Tibial nerve (tissue), 4 donors: ENCODE data around the gene B4GALT2. TPM values are rescaled to one million over a fixed set of nuclear protein-coding genes. Genes with fewer than 3 reads are reported as not detected.

ENCODE experiments used
- DNase-seq, 2 donors: peaks; one replicate each; pipeline ENCODE4 v3.0.0-alpha.2; 2019; ENCODE audit warnings: low spot score in 2 of 2
- H3K27ac ChIP-seq, 4 donors: fragments of 200-600 bp; sonication (generic) in 3 of 4; one replicate each; pipeline ENCODE4 v1.5.1; 2017 to 2019; ENCODE audit warnings: mild to moderate bottlenecking in 1 of 4
- H3K27me3 ChIP-seq, 2 donors: fragments of 200-600 bp; sonication (generic) in 1 of 2; one replicate each; pipeline versions ENCODE4 v1.5.1 to v1.6.0; 2017 to 2019
- H3K36me3 ChIP-seq, 3 donors: fragments of 200-600 bp; sonication (generic); one replicate each; pipeline ENCODE4 v1.5.1; 2018 to 2019
- H3K4me1 ChIP-seq, 4 donors: fragments of 200-600 bp; sonication (generic) in 3 of 4; one replicate each; pipeline ENCODE4 v1.5.1; 2017 to 2019
- H3K4me3 ChIP-seq, 4 donors: fragments of 200-600 bp; sonication (generic) in 3 of 4; one replicate each; pipeline ENCODE4 v1.5.1; 2017 to 2019; ENCODE audit warnings: mild to moderate bottlenecking in 1 of 4, moderate library complexity in 1 of 4
- H3K9me3 ChIP-seq, 4 donors: fragments of 200-600 bp; sonication (generic) in 3 of 4; one replicate each; pipeline ENCODE4 v1.5.1; 2017 to 2019
- EP300 ChIP-seq, 2 donors: sonication (generic); formaldehyde crosslinking; IDR thresholded peaks; one replicate each; pipeline ENCODE4 v1.6.1; 2017; ENCODE audit warnings: antibody characterized with exemption in 2 of 2, mild to moderate bottlenecking in 1 of 2
- POLR2A ChIP-seq, 2 donors: fragments of 450-650 bp; IDR thresholded peaks; one replicate each; pipeline ENCODE4 v1.6.1; 2017; ENCODE audit warnings: antibody characterized with exemption in 2 of 2, mild to moderate bottlenecking in 2 of 2, moderate library complexity in 2 of 2
- WGBS, 2 donors: methylation state at CpG; one replicate each; pipeline ENCODE4 v1.1.5; 2018; 5-methylcytosine and 5-hydroxymethylcytosine counted together
- total RNA-seq, 4 donors: library from RNA; depleted of rRNA; stranded (reverse); fragments of >200 nt; gene quantifications; one replicate each; pipeline ENCODE4 v1.1.0, GENCODE V29; 2016
- TF ChIP-seq, protein P1 (sequence below), 5 experiments: fragments of 200-600 bp in 3 of 5; fragments of 450-650 bp in 2 of 5; sonication (generic) in 3 of 5; IDR thresholded peaks; one replicate each; pipeline ENCODE4 v1.5.1; 2016 to 2019; ENCODE audit warnings: antibody characterized with exemption in 5 of 5, mild to moderate bottlenecking in 3 of 5, moderate library complexity in 2 of 5

B4GALT2 gene
- total RNA-seq, 4 donors from 2014 or later: 15.5 to 49.8 (median 21.1) TPM

DNA sequence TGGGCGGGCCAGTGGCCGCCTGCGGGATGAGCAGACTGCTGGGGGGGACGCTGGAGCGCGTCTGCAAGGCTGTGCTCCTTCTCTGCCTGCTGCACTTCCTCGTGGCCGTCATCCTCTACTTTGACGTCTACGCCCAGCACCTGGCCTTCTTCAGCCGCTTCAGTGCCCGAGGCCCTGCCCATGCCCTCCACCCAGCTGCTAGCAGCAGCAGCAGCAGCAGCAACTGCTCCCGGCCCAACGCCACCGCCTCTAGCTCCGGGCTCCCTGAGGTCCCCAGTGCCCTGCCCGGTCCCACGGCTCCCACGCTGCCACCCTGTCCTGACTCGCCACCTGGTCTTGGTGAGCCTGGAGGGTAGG, 2.1 kb downstream of the B4GALT2 start:
- H3K27me3 ChIP-seq: no peaks in the 10 kb centered on the region
- peak overlapping the region in 1 of 4 donors; percentile 81 for H3K27ac ChIP-seq
- peaks cover 0 to 63% (median 19%) of the 10 kb centered on the region in 4 donors for H3K4me1 ChIP-seq
- H3K36me3 ChIP-seq: peaks cover 0 to 64% (median 0%) of the 10 kb centered on the region in 3 donors
- H3K9me3 ChIP-seq: no peaks in the 10 kb centered on the region
- WGBS, 2 donors: 87 to 90% methylated on average over 16 to 20 of the region's 20 CpGs
- TF ChIP-seq POLR2A (IDR thresholded peaks at IDR 0.05): no peak
- TF ChIP-seq, protein P1, sequence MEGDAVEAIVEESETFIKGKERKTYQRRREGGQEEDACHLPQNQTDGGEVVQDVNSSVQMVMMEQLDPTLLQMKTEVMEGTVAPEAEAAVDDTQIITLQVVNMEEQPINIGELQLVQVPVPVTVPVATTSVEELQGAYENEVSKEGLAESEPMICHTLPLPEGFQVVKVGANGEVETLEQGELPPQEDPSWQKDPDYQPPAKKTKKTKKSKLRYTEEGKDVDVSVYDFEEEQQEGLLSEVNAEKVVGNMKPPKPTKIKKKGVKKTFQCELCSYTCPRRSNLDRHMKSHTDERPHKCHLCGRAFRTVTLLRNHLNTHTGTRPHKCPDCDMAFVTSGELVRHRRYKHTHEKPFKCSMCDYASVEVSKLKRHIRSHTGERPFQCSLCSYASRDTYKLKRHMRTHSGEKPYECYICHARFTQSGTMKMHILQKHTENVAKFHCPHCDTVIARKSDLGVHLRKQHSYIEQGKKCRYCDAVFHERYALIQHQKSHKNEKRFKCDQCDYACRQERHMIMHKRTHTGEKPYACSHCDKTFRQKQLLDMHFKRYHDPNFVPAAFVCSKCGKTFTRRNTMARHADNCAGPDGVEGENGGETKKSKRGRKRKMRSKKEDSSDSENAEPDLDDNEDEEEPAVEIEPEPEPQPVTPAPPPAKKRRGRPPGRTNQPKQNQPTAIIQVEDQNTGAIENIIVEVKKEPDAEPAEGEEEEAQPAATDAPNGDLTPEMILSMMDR (IDR thresholded peaks at IDR 0.05): no peak
- TF ChIP-seq EP300 (IDR thresholded peaks at IDR 0.05): no peak
- no peak overlapping the region for H3K4me3 ChIP-seq
- no peak for DNase-seq

DNA sequence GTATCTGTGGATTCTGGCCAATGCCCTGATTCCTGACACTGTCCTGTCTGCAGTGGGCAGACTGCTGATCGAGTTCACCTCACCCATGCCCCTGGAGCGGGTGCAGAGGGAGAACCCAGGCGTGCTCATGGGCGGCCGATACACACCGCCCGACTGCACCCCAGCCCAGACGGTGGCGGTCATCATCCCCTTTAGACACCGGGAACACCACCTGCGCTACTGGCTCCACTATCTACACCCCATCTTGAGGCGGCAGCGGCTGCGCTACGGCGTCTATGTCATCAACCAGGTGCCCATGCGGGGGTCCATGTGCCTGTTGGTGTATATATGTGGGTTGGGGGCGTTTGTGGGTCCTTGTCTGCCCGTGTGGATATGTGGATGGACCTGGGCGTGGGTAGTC, 2.6 kb downstream of the B4GALT2 start:
- Histone ChIP-seq H3K4me1 (peaks cover 0 to 58% (median 15%) of the 10 kb centered on the region in 4 donors), H3K4me3 (no peak overlapping the region), H3K27ac (no peak overlapping the region), H3K36me3 (peaks cover 0 to 63% (median 0%) of the 10 kb centered on the region in 3 donors), H3K9me3 (no peaks in the 10 kb centered on the region), H3K27me3 (no peaks in the 10 kb centered on the region)
- TF ChIP-seq, protein P1 (IDR thresholded peaks at IDR 0.05): no peak
- TF ChIP-seq POLR2A (IDR thresholded peaks at IDR 0.05): no peak
- no peak for DNase-seq
- WGBS, 2 donors: 94 to 98% methylated on average over 20 of the region's 20 CpGs

DNA sequence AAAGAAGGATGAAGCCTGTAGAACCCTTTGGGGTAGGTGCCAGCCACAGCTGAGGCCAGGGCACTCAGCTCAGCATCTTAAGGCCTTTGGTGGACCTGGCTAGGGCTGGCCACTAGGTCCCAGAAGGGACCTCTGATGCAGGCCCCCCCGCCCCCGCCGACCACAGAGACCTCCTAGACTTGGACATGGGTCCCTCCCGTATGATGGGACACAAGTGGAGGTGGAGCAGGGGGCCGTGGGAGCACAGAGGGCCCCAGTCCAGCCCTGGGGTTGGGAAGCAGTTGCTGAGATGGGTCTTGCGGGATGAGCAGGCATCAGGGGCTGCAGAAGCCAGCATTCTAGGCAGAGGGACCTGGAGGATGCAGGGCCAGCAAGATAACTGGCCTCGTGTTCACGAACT, 3.2 kb downstream of the B4GALT2 start:
- WGBS, 2 donors: 86% methylated on average over 5 to 7 of the region's 8 CpGs
- H3K4me3 ChIP-seq: no peak overlapping the region
- no peaks in the 10 kb centered on the region for H3K27me3 ChIP-seq
- TF ChIP-seq, protein P1 (IDR thresholded peaks at IDR 0.05): no peak
- no peak for TF ChIP-seq POLR2A (IDR thresholded peaks at IDR 0.05)
- TF ChIP-seq EP300 (IDR thresholded peaks at IDR 0.05): no peak
- no peak overlapping the region for H3K27ac ChIP-seq
- peaks cover 0 to 62% (median 0%) of the 10 kb centered on the region in 3 donors for H3K36me3 ChIP-seq
- DNase-seq: no peak
- no peaks in the 10 kb centered on the region for H3K9me3 ChIP-seq
- H3K4me1 ChIP-seq: peaks cover 0 to 52% (median 11%) of the 10 kb centered on the region in 4 donors

DNA sequence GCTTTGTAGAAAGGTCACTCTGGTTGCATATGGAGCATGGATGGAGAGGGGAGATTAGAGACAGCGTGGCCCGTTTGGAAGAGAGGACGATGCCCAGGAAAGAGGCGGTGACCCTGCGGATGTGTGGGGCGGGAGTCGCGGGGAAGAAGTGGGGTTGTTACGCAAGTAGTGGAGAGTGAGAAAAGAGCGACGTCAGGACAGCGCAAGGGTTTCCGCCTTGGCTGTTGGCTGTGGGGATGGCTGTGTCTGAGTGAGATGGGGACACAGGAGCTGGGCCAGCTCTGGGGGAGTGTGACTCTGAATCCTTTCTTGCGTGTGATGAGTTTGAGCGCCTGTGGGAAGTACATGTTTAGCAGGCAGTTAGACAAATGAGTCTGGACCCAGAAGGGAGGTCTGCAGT, 3.8 kb downstream of the B4GALT2 start:
- Histone ChIP-seq H3K4me3 (no peak overlapping the region), H3K27ac (no peak overlapping the region), H3K9me3 (no peaks in the 10 kb centered on the region), H3K4me1 (peaks cover 0 to 46% (median 11%) of the 10 kb centered on the region in 4 donors), H3K36me3 (peaks cover 0 to 60% (median 0%) of the 10 kb centered on the region in 3 donors), H3K27me3 (no peaks in the 10 kb centered on the region)
- no peak for TF ChIP-seq POLR2A (IDR thresholded peaks at IDR 0.05)
- no peak for TF ChIP-seq EP300 (IDR thresholded peaks at IDR 0.05)
- TF ChIP-seq, protein P1 (IDR thresholded peaks at IDR 0.05): no peak
- WGBS, 2 donors: 78 to 82% methylated on average over 15 of the region's 15 CpGs
- no peak for DNase-seq

DNA sequence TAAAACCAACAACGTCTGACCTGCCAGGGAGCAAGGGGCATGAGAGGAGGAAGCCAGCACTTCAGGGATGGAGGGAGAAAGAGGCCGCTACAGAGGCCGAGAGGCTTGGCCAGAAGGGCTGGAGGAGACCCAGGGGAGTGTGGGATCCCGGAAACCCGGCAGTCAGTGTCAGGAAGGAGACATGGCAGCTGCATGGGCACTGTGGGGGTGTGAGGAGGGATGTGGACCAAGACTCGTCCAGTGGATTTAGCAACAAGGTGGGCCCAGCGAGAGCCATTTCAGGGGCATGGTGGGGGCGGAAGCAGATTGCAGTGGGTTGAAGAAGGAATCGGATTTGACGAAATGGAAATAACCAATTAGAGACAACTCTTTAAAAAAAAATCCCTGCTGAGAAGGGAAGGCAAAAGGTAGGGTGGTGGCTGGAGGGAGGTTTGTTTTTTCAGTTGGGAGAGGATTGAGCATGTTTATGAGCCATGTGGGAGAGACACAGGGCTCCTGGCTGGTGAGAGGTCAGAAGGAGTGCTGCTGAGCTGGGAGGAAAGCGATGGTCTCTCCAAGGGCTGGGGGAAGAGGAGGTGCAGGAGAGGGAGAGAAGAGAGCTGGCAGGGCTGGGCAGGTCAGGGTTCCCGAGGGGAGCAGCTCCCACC, 4.4 kb downstream of the B4GALT2 start:
- Histone ChIP-seq H3K4me1 (peaks cover 0 to 40% (median 10%) of the 10 kb centered on the region in 4 donors), H3K27ac (no peak overlapping the region), H3K9me3 (no peaks in the 10 kb centered on the region), H3K27me3 (no peaks in the 10 kb centered on the region), H3K36me3 (peaks cover 0 to 55% (median 0%) of the 10 kb centered on the region in 3 donors), H3K4me3 (no peak overlapping the region)
- 67 to 73% methylated on average over 12 of the region's 12 CpGs for WGBS, 2 donors
- TF ChIP-seq, protein P1 (IDR thresholded peaks at IDR 0.05): no peak
- TF ChIP-seq POLR2A (IDR thresholded peaks at IDR 0.05) (no peak), EP300 (IDR thresholded peaks at IDR 0.05) (no peak)
- no peak for DNase-seq
